NCI-H2171 treated with DMSO at 0.1 percent for 48 hours (cell line): ENCODE results near the gene NDUFA11.
"Not testable (repeated sequence)": the region's sequence is repeated elsewhere in the genome, so short reads cannot be mapped to it uniquely, and the experiment has no call there.

ENCODE experiments used
- DNase-seq: peaks from one replicate; lab custom pipeline; 2025; lab: John Stamatoyannopoulos, UW

NDUFA11 gene

DNA sequence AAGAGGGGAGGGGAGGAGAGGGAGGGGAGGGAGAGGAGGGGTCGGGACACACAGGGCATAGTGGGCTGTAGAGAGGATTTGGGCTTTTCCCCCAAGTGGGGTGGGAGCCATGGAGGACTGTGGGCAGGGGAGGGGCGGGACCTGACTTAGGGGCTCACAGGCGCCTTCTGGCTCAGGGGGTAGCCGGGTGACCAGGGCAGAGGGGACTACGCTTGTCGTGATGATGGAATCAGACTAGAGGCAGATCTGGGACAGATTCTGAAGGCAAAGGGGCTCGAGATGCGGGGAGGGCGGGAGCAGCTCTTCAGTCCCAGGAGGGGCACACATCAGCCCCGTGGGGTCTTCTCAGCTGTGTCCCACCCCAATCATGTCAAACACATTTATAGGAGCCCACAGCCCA, 13.5 kb downstream of the NDUFA11 start:
- DNase-seq = no peak

DNA sequence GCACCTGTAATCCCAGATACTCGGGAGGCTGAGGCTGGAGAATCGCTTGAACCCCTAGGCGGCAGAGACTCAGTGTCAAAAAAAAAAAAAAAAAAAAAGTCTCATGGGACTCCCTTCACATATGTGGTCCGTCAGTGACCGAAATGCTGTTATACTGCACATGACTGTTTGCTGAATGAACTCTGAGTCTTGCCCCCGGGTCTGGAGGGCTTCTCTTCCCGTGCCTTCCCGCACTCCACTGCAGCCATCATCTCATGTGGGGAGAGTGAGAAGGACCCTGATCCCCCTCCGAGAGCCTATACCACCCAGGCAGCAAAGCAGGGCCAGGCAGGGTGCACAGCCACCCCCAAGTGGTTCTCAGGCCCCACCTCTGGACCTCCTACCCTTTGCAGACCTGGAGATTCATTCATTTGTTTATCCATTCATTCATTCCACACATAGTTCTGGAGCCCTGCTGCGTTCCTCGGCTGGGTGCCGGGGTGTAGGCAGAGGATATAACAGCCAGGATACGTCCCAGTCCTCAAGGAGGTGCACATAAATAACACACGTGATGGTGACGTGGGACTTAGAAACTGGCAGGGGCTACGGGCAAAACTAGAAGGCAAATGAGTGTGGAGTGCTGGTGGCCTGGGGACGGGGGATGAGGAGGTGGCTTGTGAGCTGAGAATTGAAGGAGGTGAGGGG, 14.2 kb downstream of the NDUFA11 start:
- no peak for DNase-seq

GRCh38 chr19:5884065-5884811, 19.4 kb downstream of the NDUFA11 start:
- not testable (repeated sequence) for DNase-seq

DNA sequence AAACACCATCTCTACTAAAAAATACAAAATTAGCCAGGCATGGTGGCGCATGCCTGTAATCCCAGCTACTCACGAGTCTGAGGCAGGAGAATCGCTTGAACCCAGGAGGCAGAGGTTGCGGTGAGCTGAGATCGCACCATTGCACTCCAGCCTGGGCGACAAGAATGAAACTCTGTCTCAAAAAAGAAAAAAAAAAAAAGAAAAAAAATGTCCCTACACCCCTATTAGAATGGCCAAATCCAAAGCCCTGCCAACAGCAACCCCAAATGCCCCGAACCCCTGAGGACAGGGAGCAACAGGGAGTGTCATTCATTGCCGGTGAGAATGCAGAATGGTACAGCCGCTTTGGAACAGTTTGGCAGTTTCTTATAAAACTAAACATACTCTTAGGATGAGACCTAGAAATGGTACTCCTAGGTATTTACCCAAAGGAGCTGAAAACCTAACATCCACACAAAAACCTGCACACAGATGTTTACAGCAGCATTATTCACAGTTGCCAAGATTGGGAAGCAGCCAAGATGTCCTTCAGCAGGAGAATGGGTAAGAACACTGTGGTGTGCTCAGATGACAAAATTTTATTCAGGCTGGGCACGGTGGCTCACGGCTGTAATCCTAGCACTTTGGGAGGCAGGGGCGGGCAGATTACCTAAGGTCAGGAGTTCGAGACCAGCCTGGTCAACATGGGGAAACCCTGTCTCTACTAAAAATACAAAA, 20.3 kb downstream of the NDUFA11 start:
- DNase-seq = peak; percentile 65

DNA sequence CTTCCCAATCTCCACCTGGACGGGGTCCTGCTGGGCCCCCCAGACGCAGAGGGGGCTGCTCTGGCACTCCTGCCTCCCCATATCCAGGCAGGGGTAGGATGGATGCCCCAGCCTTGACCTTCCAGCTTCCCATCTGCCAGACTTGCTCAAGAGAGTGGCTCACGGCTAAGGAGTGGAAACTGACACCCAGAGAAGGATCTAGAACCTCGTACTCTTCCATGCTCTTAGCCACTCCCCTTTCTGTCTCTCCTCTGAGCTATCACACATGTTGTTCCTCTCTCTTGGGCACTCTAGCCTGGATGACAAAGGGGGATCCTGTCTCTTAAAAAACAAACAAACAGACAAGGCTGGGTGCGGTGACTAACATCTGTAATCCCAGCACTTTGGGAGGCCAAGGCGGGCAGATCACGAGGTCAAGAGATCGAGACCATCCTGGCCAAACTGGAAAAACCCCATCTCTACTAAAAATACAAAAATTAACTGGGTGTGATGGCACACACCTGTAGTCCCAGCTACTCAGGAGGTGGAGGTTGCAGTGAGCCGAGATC, 21.1 kb downstream of the NDUFA11 start:
- DNase-seq = peak; percentile 73

GRCh38 chr19:5881543-5882299, 21.9 kb downstream of the NDUFA11 start:
- peak; percentile 88 for DNase-seq

GRCh38 chr19:5880604-5881078, 22.9 kb downstream of the NDUFA11 start:
- DNase-seq = no peak

GRCh38 chr19:5880196-5880595, 23.4 kb downstream of the NDUFA11 start:
- no peak for DNase-seq

DNA sequence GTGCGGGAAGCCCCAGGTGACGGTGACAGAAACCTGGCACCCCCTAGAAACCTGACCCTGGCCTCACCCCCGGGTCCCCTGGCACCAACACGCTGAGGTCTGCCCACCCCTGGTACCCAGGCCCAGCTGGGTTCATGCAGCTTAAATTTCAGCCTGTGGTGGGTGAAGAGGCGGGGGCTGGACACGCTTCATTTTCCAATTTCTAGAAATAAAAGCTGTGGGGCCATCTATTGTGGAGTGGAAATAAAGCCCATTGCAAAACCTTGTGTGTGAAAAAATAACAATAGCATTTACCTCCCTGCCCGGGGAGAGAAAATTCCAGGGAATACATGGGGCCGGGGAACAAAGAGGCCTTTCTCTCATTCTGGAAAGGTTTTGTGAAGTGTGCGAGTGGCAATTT, 25.7 kb downstream of the NDUFA11 start:
- DNase-seq = peak; percentile 44

DNA sequence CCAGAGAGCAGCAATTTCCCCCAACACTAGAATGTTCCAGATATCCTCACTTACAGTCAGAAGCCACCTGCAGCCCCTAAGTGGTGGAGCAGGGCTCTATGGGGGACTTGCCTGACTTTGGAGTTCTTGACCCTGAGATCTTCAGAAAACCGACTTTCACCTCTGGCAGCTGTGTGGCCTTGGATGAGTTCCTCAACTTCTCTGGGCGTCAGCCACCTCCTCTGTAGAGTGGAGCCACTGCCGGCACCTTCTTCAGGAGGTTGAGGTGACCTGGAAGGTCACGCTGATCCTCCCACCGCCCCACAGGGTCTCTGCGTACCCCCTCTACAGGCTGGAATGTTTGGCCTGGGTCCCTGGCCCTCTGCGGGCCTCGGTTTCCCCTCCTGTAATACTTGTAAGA, 26.2 kb downstream of the NDUFA11 start:
- peak; percentile 26 for DNase-seq

DNA sequence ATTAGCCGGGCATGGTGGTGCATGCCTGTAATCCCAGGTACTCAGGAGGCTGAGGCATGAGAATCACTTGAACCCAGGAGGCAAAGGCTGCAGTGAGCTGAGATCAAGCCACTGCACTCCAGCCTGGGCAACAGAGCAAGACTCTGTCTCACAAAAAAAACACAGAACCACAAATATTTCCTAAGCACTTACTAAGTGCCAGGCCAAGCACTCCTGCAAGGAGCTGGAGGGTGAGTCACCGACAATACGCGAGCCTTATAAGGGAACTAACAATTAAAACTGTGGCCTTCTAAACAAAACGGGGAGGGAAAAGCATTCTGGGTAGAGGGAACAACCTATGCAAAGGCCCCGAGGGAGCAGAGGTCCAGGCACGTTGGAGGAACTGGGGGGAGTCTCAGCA, 29.1 kb downstream of the NDUFA11 start:
- not testable (repeated sequence) for DNase-seq

- no peak for DNase-seq
Observed at GRCh38 chr19:5873617-5874199, 29.9 kb downstream of the NDUFA11 start.

- no peak for DNase-seq
Observed at GRCh38 chr19:5870986-5871394, 32.6 kb downstream of the NDUFA11 start.

- DNase-seq = no peak
Observed at GRCh38 chr19:5867201-5868136, 36.1 kb downstream of the NDUFA11 start.

- DNase-seq = no peak
Observed at GRCh38 chr19:5865772-5866171, 37.8 kb downstream of the NDUFA11 start.

GRCh38 chr19:5864725-5865486, 38.7 kb downstream of the NDUFA11 start:
- no peak for DNase-seq

- DNase-seq = no peak
Observed at GRCh38 chr19:5864013-5864720, 39.4 kb downstream of the NDUFA11 start.

- no peak for DNase-seq
Observed at GRCh38 chr19:5863030-5863665, 40.4 kb downstream of the NDUFA11 start.
